Muscle layer of duodenum (tissue), 2 donors: ENCODE results near the gene MINDY1.

Experiments
- H3K27ac ChIP-seq: one replicate; pipeline ENCODE4 v1.7.0; 2013; ENCODE audit warnings: mild to moderate bottlenecking, low read length
- H3K27me3 ChIP-seq: one replicate; pipeline ENCODE4 v1.7.0; 2013; ENCODE audit warnings: low read depth, mild to moderate bottlenecking, control low read depth, low read length
- H3K36me3 ChIP-seq, 2 donors: one replicate each; pipeline ENCODE4 v1.7.0; 2013; ENCODE audit warnings: low read length in 2 of 2, control low read depth in 1 of 2, mild to moderate bottlenecking in 1 of 2; ENCODE audit not compliant: insufficient read depth in 2 of 2, control insufficient read depth in 1 of 2
- H3K4me1 ChIP-seq, 2 donors: one replicate each; pipeline ENCODE4 v1.7.0; 2013; ENCODE audit warnings: low read length in 2 of 2, mild to moderate bottlenecking in 2 of 2, control low read depth in 1 of 2, moderate library complexity in 1 of 2; ENCODE audit not compliant: insufficient read depth in 2 of 2, control insufficient read depth in 1 of 2
- H3K4me3 ChIP-seq, 2 donors: one replicate each; pipeline ENCODE4 v1.7.0; 2013; ENCODE audit warnings: low read length in 2 of 2, low read depth in 1 of 2, mild to moderate bottlenecking in 1 of 2
- H3K9me3 ChIP-seq, 2 donors: one replicate each; pipeline ENCODE4 v1.7.0; 2013; ENCODE audit warnings: low read length in 2 of 2, control low read depth in 1 of 2, mild to moderate bottlenecking in 1 of 2; ENCODE audit not compliant: control insufficient read depth in 1 of 2
- donor health status: healthy.

MINDY1 gene

GRCh38 chr1:150955280-150955679 is 51.4 kb downstream of the MINDY1 start:
- no peaks in the 10 kb centered on the region for H3K9me3 ChIP-seq
- H3K27ac ChIP-seq: no peak overlapping the region
- H3K4me3 ChIP-seq: no peak overlapping the region
- H3K36me3 ChIP-seq: peaks cover 35 to 60% of the 10 kb centered on the region in 2 donors
- no peaks in the 10 kb centered on the region for H3K4me1 ChIP-seq
- H3K27me3 ChIP-seq: no peaks in the 10 kb centered on the region

DNA sequence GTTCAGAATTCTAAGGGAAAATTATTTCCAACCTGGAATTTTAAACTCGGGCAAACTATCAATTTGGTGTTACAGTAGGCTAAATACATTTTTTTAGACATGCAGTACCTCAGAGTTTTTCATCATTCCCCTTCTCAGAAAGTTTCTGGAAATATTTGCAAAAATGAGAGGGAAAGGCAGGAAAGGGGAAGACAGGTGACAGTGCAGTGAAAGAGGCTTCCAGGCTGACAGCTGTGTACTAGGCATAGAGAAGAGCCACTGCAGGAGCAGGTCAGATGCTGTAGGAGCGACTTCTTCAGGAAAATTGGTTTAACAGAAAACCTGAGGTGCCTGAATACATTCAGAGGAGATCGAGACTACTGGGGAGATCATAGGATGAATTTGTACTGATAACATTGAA is 52.0 kb downstream of the MINDY1 start:
- H3K9me3 ChIP-seq: no peaks in the 10 kb centered on the region
- no peaks in the 10 kb centered on the region for H3K27me3 ChIP-seq
- H3K27ac ChIP-seq: no peak overlapping the region
- H3K36me3 ChIP-seq: peaks cover 40 to 62% of the 10 kb centered on the region in 2 donors
- H3K4me3 ChIP-seq: no peak overlapping the region
- no peaks in the 10 kb centered on the region for H3K4me1 ChIP-seq
